ENCODE measurements around the gene PDS5B. TPM values are rescaled to one million over a fixed set of nuclear protein-coding genes. Genes with fewer than 3 reads are reported as not detected.

Gene PDS5B
- total and polyA plus RNA-seq, 2 experiments from 2014 or later = 16.6 to 34.0 TPM

GRCh38 chr13:32736648-32737047, 150.4 kb downstream of the PDS5B start:
- Histone ChIP-seq H3K36me3 (replicated peaks; ENCODE audit: insufficient read depth, low read depth) (no peaks in the 10 kb centered on the region), H3K27me3 (no peaks in the 10 kb centered on the region), H3K4me2 (peak overlapping the region; percentile 60), H3K4me3 (no peak overlapping the region), H3K4me1 (ENCODE audit: insufficient read depth) (peaks cover 14% of the 10 kb centered on the region), H3K9me2 (replicated peaks; ENCODE audit: insufficient read depth) (no peaks in the 10 kb centered on the region), H2AFZ (no peak overlapping the region), H3K27ac (peak overlapping the region; percentile 54), H3K79me2 (no peaks in the 10 kb centered on the region), H3K9me3 (ENCODE audit: low read depth) (no peaks in the 10 kb centered on the region), H4K20me1 (ENCODE audit: insufficient read depth, poor library complexity, severe bottlenecking) (no peaks in the 10 kb centered on the region)
- WGBS (ENCODE audit: low lambda C conversion rate, missing lambda C conversion rate) = 76% methylated on average over 4 of the region's 4 CpGs
- TF ChIP-seq EZH2phosphoT487 (IDR thresholded peaks at IDR 0.05; ENCODE audit: low read depth, severe bottlenecking, unreplicated experiment) = no peak
- no peak for TF ChIP-seq EZH2 (IDR thresholded peaks at IDR 0.05; ENCODE audit: borderline replicate concordance)
- TF ChIP-seq CTCF (IDR thresholded peaks at IDR 0.05; ENCODE audit: poor library complexity) = no peak
- DNase-seq (ENCODE audit: low spot score) = no peak

GRCh38 chr13:32737111-32737571, 150.9 kb downstream of the PDS5B start:
- H4K20me1 ChIP-seq (ENCODE audit: insufficient read depth, poor library complexity, severe bottlenecking) = no peaks in the 10 kb centered on the region
- H3K4me2 ChIP-seq = peak overlapping the region; percentile 60
- WGBS (ENCODE audit: low lambda C conversion rate, missing lambda C conversion rate) = 66% methylated on average over 2 of the region's 2 CpGs
- no peaks in the 10 kb centered on the region for H3K79me2 ChIP-seq
- H3K27ac ChIP-seq = peak overlapping the region; percentile 54
- H3K27me3 ChIP-seq = no peaks in the 10 kb centered on the region
- H3K9me3 ChIP-seq (ENCODE audit: low read depth) = no peaks in the 10 kb centered on the region
- no peak for DNase-seq (ENCODE audit: low spot score)
- peaks cover 14% of the 10 kb centered on the region for H3K4me1 ChIP-seq (ENCODE audit: insufficient read depth)
- H2AFZ ChIP-seq = no peak overlapping the region
- H3K36me3 ChIP-seq (replicated peaks; ENCODE audit: insufficient read depth, low read depth) = no peaks in the 10 kb centered on the region
- H3K4me3 ChIP-seq = no peak overlapping the region
- no peaks in the 10 kb centered on the region for H3K9me2 ChIP-seq (replicated peaks; ENCODE audit: insufficient read depth)
- TF ChIP-seq EZH2phosphoT487 (IDR thresholded peaks at IDR 0.05; ENCODE audit: low read depth, severe bottlenecking, unreplicated experiment) = no peak
- TF ChIP-seq EZH2 (IDR thresholded peaks at IDR 0.05; ENCODE audit: borderline replicate concordance) = no peak
- no peak for TF ChIP-seq CTCF (IDR thresholded peaks at IDR 0.05; ENCODE audit: poor library complexity)

GRCh38 chr13:32737679-32738078, 151.4 kb downstream of the PDS5B start:
- H3K27ac ChIP-seq = peak overlapping the region; percentile 54
- H3K27me3 ChIP-seq = no peaks in the 10 kb centered on the region
- H4K20me1 ChIP-seq (ENCODE audit: insufficient read depth, poor library complexity, severe bottlenecking) = no peaks in the 10 kb centered on the region
- no peaks in the 10 kb centered on the region for H3K36me3 ChIP-seq (replicated peaks; ENCODE audit: insufficient read depth, low read depth)
- no peak overlapping the region for H3K4me3 ChIP-seq
- 86% methylated on average over 1 of the region's 1 CpG for WGBS (ENCODE audit: low lambda C conversion rate, missing lambda C conversion rate)
- H3K9me2 ChIP-seq (replicated peaks; ENCODE audit: insufficient read depth) = no peaks in the 10 kb centered on the region
- H3K79me2 ChIP-seq = no peaks in the 10 kb centered on the region
- no peak for TF ChIP-seq CTCF (IDR thresholded peaks at IDR 0.05; ENCODE audit: poor library complexity)
- TF ChIP-seq EZH2phosphoT487 (IDR thresholded peaks at IDR 0.05; ENCODE audit: low read depth, severe bottlenecking, unreplicated experiment) = no peak
- no peak for TF ChIP-seq EZH2 (IDR thresholded peaks at IDR 0.05; ENCODE audit: borderline replicate concordance)
- H2AFZ ChIP-seq = no peak overlapping the region
- peak overlapping the region; percentile 60 for H3K4me2 ChIP-seq
- H3K9me3 ChIP-seq (ENCODE audit: low read depth) = no peaks in the 10 kb centered on the region
- H3K4me1 ChIP-seq (ENCODE audit: insufficient read depth) = peaks cover 14% of the 10 kb centered on the region
- DNase-seq (ENCODE audit: low spot score) = no peak

- no peaks in the 10 kb centered on the region for H3K27me3 ChIP-seq
- no peaks in the 10 kb centered on the region for H3K9me2 ChIP-seq (replicated peaks; ENCODE audit: insufficient read depth)
- H3K4me1 ChIP-seq (ENCODE audit: insufficient read depth) = no peaks in the 10 kb centered on the region
- DNase-seq (ENCODE audit: low spot score) = no peak
- no peak for TF ChIP-seq CTCF (IDR thresholded peaks at IDR 0.05; ENCODE audit: poor library complexity)
- TF ChIP-seq EZH2 (IDR thresholded peaks at IDR 0.05; ENCODE audit: borderline replicate concordance) = no peak
- no peak for TF ChIP-seq EZH2phosphoT487 (IDR thresholded peaks at IDR 0.05; ENCODE audit: low read depth, severe bottlenecking, unreplicated experiment)
- 95% methylated on average over 1 of the region's 1 CpG for WGBS (ENCODE audit: low lambda C conversion rate, missing lambda C conversion rate)
- no peaks in the 10 kb centered on the region for H4K20me1 ChIP-seq (ENCODE audit: insufficient read depth, poor library complexity, severe bottlenecking)
- no peaks in the 10 kb centered on the region for H3K79me2 ChIP-seq
- no peaks in the 10 kb centered on the region for H3K9me3 ChIP-seq (ENCODE audit: low read depth)
- H3K4me3 ChIP-seq = no peak overlapping the region
- H3K4me2 ChIP-seq = no peak overlapping the region
- H3K36me3 ChIP-seq (replicated peaks; ENCODE audit: insufficient read depth, low read depth) = no peaks in the 10 kb centered on the region
- H2AFZ ChIP-seq = no peak overlapping the region
- H3K27ac ChIP-seq = no peak overlapping the region
These were observed 159.3 kb downstream of the PDS5B start for GRCh38 chr13:32745509-32745908.
